ENCODE measurements around the gene INTS11. TPM values are rescaled to one million over a fixed set of nuclear protein-coding genes. Genes with fewer than 3 reads are reported as not detected.
A peak's percentile ranks its signal among the peaks of the same experiment; 100 is the strongest.

Gene INTS11
- total and polyA plus RNA-seq, 2 experiments from 2014 or later, result 102 to 161 TPM

GRCh38 chr1:1307923-1308755, 16.3 kb downstream of the INTS11 start, which contains the start of the genes ACAP3 and PUSL1:
ACAP3 (minus strand) TSS chr1:1307930; CDS start chr1:1307815, 115 bp downstream.
PUSL1 (plus strand) TSS chr1:1308597; CDS start chr1:1308644, 47 bp downstream.
- peaks cover 20% of the 10 kb centered on the region; the same call in 2 of the 3 replicates for H3K4me1 Mint-ChIP-seq

More at GRCh38 chr1:1307923-1308755, 16.3 kb downstream of the INTS11 start, which contains the start of the genes ACAP3 and PUSL1:
- H3K27ac ChIP-seq (ENCODE audit: low read depth), result no peak within 1 kb of the TSS
- H3K27me3 ChIP-seq (ENCODE audit: insufficient read depth), result no peaks in the 10 kb centered on the region
- H3K4me1 ChIP-seq (ENCODE audit: insufficient read depth), result peaks cover 7% of the 10 kb centered on the region; the same call in 1 of the 2 replicates
- Mint-ChIP-seq H3K27ac (no peak within 1 kb of the TSS; the same call in 1 of the 2 replicates), H3K9me3 (no peaks in the 10 kb centered on the region), H3K4me3 (peak within 1 kb of the TSS; percentile 80), H3K36me3 (ENCODE audit: low read depth) (peaks cover 12% of the 10 kb centered on the region), H3K27me3 (ENCODE audit: insufficient read depth, low read depth, poor library complexity) (peaks cover 20% of the 10 kb centered on the region)
- peak within 1 kb of the TSS; percentile 90 for H3K4me3 ChIP-seq
- peaks cover 9% of the 10 kb centered on the region; the same call in 1 of the 2 replicates for H3F3A ChIP-seq (replicated peaks; ENCODE audit: low read depth)
- DNase-seq (ENCODE audit: low spot score), result peak; percentile 91
- no peak for TF ChIP-seq ZNF114 (CRISPR knock-in tag; IDR thresholded peaks at IDR 0.05)
- no peak for TF ChIP-seq REST (IDR thresholded peaks at IDR 0.05; ENCODE audit: unreplicated experiment)
- TF ChIP-seq CTCF (conservative IDR thresholded peaks at IDR 0.05; ENCODE audit: low read depth in 2 of 2), result no peak
- no peak for TF ChIP-seq EZH2phosphoT487 (IDR thresholded peaks at IDR 0.05; ENCODE audit: unreplicated experiment)
- TF ChIP-seq CREB1 (CRISPR knock-in tag; IDR thresholded peaks at IDR 0.05; ENCODE audit: low read depth), result 0 out of 2 replicates have a peak, but pooled peaks have one; percentile 38
- 0 out of 2 replicates have a peak, but pooled peaks have one; percentile 19 for TF ChIP-seq ETS1 (IDR thresholded peaks at IDR 0.05)
- no peak for TF ChIP-seq STAT1 (IDR thresholded peaks at IDR 0.05; ENCODE audit: unreplicated experiment)
- peak; percentile 52 for TF ChIP-seq POLR2AphosphoS5 (IDR thresholded peaks at IDR 0.05; ENCODE audit: low read depth)
- TF ChIP-seq ZNF462 (CRISPR knock-in tag; IDR thresholded peaks at IDR 0.05), result no peak
- no peak for TF ChIP-seq ZNF331 (CRISPR knock-in tag; IDR thresholded peaks at IDR 0.05; ENCODE audit: low read depth)
- peak; percentile 89 for TF ChIP-seq JUNB (IDR thresholded peaks at IDR 0.05; ENCODE audit: unreplicated experiment)
- no peak for TF ChIP-seq EZH2 (IDR thresholded peaks at IDR 0.05; ENCODE audit: low read depth, unreplicated experiment)
- peak; percentile 25 for ATAC-seq
- peak within 1 kb of the TSS; percentile 93 for H2AFZ ChIP-seq
- no peaks in the 10 kb centered on the region; the same call in 1 of the 2 replicates for H4K20me1 ChIP-seq (replicated peaks; ENCODE audit: insufficient read depth)
- H3K79me2 ChIP-seq (replicated peaks; ENCODE audit: insufficient read depth), result peaks cover 5% of the 10 kb centered on the region; the same call in 1 of the 2 replicates
- peak within 1 kb of the TSS; percentile 90 for H3K4me2 ChIP-seq
- no peaks in the 10 kb centered on the region for H3K9me2 ChIP-seq (ENCODE audit: insufficient read depth)
- H3K36me3 ChIP-seq (ENCODE audit: insufficient read depth), result peaks cover 7% of the 10 kb centered on the region; the same call in 1 of the 2 replicates

Data from GM23338 (cell line).